LNCAP (cell line): ENCODE measurements around the gene CNTLN.

ENCODE experiments used
- CTCF ChIP-seq: fragments of 450-650 bp; IDR thresholded peaks from 2 replicates; pipeline ENCODE4 v1.5.1; 2017; ENCODE audit warnings: mild to moderate bottlenecking

The CNTLN gene

GRCh38 chr9:17293685-17294084 lies 158.8 kb downstream of the CNTLN start:
- TF ChIP-seq CTCF: no peak

- no peak for TF ChIP-seq CTCF
Observed at GRCh38 chr9:17294822-17295624, 160.2 kb downstream of the CNTLN start.

GRCh38 chr9:17315341-17315740 lies 180.5 kb downstream of the CNTLN start:
- no peak for TF ChIP-seq CTCF

- no peak for TF ChIP-seq CTCF
Observed at GRCh38 chr9:17318821-17319320, 184.0 kb downstream of the CNTLN start.

GRCh38 chr9:17319864-17320263 lies 185.0 kb downstream of the CNTLN start:
- no peak for TF ChIP-seq CTCF

GRCh38 chr9:17322882-17323864 lies 188.3 kb downstream of the CNTLN start:
- TF ChIP-seq CTCF: no peak

- TF ChIP-seq CTCF: no peak
Observed at GRCh38 chr9:17328331-17328730, 193.5 kb downstream of the CNTLN start.
